GM10266 (cell line): ENCODE data around the gene TNIP2.

ENCODE experiments used
- DNase-seq: peaks from one replicate; pipeline ENCODE4 v3.0.0; 2012; ENCODE audit errors: extremely low spot score
- CTCF ChIP-seq: IDR thresholded peaks from 2 replicates; pipeline ENCODE4 v1.5.1; 2012; ENCODE audit warnings: mild to moderate bottlenecking, low read depth; ENCODE audit not compliant: control insufficient read depth, insufficient read depth; ENCODE audit errors: missing control alignments

The TNIP2 gene

GRCh38 chr4:2698951-2699505 lies 57.1 kb downstream of the TNIP2 start:
- DNase-seq = no peak
- no peak for TF ChIP-seq CTCF

- TF ChIP-seq CTCF = no peak
- no peak for DNase-seq
Measured at GRCh38 chr4:2698504-2698903, 57.6 kb downstream of the TNIP2 start.

- DNase-seq = no peak
- TF ChIP-seq CTCF = no peak
Measured at GRCh38 chr4:2697995-2698414, 58.1 kb downstream of the TNIP2 start.

GRCh38 chr4:2696423-2696822 lies 59.7 kb downstream of the TNIP2 start:
- TF ChIP-seq CTCF = peak; percentile 29
- peak; percentile 81 for DNase-seq

- no peak for DNase-seq
Measured at GRCh38 chr4:2695346-2696060, 60.6 kb downstream of the TNIP2 start.

GRCh38 chr4:2694691-2695090 lies 61.4 kb downstream of the TNIP2 start:
- TF ChIP-seq CTCF = no peak
- DNase-seq = no peak

More at GRCh38 chr4:2695346-2696060, 60.6 kb downstream of the TNIP2 start:
- no peak for TF ChIP-seq CTCF

- peak; percentile 38 for DNase-seq
- TF ChIP-seq CTCF = no peak
Measured at GRCh38 chr4:2691952-2692435, 64.1 kb downstream of the TNIP2 start.
